K562 (cell line): ENCODE measurements around the gene CLEC17A. TPM values are rescaled to one million over a fixed set of nuclear protein-coding genes. Genes with fewer than 3 reads are reported as not detected.
A peak's percentile ranks its signal among the peaks of the same experiment; 100 is the strongest.

Source experiments
- ATAC-seq: fragments of 200-7000 bp; cut with Tn5 transposase; 3 replicates; pipeline ENCODE4 v1.9.1; 2020; ENCODE audit warnings: moderate library complexity
- BruUV-seq: library from RNA; stranded (reverse); fragments of 400-500 nt; replicated peaks from 2 replicates; lab custom pipeline; 2021; lab: Mats Ljungman, UMichigan
- CTCF ChIA-PET: fragments of 300-600 bp; formaldehyde crosslinking; extraction: SDS; loops from one replicate; lab custom pipeline; 2021; ENCODE audit warnings: low intra/inter-chr PET ratio; lab: Yijun Ruan, JAX
- POLR2A ChIA-PET: fragments of 300-600, 350-650 bp; sonication (Branson Sonifier 250); formaldehyde crosslinking; extraction: SDS; loops from one replicate; lab custom pipeline; 2021; ENCODE audit warnings: antibody characterized with exemption, inconsistent platforms; lab: Yijun Ruan, JAX
- DNase-seq, 4 experiments: peaks; one replicate each; pipeline versions ENCODE4 v3.0.0 to v3.0.0-alpha.2; 2011 to 2018; ENCODE audit warnings: low spot score in 3 of 4, mixed read lengths in 3 of 4; ENCODE audit errors: extremely low read depth in 1 of 4
- FAIRE-seq: peaks from 2 replicates; lab custom pipeline; 2011; peaks lifted over from hg19 to GRCh38; lab: Jason Lieb, UNC
- H2AFZ ChIP-seq: 2 replicates; pipeline ENCODE4 v1.6.0; 2011; ENCODE audit warnings: low read depth, low read length, control low read depth, inconsistent platforms
- H3K27ac ChIP-seq: fragments of 200-600 bp; 3 replicates; pipeline ENCODE4 v1.8.0; 2011; ENCODE audit warnings: low read depth, mild to moderate bottlenecking, control low read depth, inconsistent platforms, low read length, moderate library complexity, mixed read lengths; ENCODE audit errors: extremely low read depth
- H3K27me3 ChIP-seq, 2 experiments: fragments of 300-600 bp in 1 of 2; 2 replicates in 1 of 2; 3 replicates in 1 of 2; pipeline versions ENCODE4 v1.6.0 to v1.8.0; 2011; ENCODE audit warnings: inconsistent platforms in 2 of 2, low read length in 2 of 2, mild to moderate bottlenecking in 1 of 2, mixed read lengths in 1 of 2, moderate library complexity in 1 of 2; ENCODE audit not compliant: control insufficient read depth in 2 of 2, insufficient read depth in 2 of 2
- H3K36me3 ChIP-seq: fragments of 300-600 bp; 3 replicates; pipeline ENCODE4 v1.8.0; 2011; ENCODE audit warnings: mild to moderate bottlenecking, low read length, inconsistent platforms; ENCODE audit not compliant: control insufficient read depth, insufficient read depth
- H3K4me1 ChIP-seq, 2 experiments: fragments of 200-600 bp in 1 of 2; replicated peaks in 1 of 2; 2 replicates in 1 of 2; 3 replicates in 1 of 2; pipeline versions ENCODE4 v1.5.1 to v1.8.0; 2011; ENCODE audit warnings: inconsistent platforms in 2 of 2, low read length in 2 of 2, mild to moderate bottlenecking in 1 of 2, mixed read lengths in 1 of 2, moderate library complexity in 1 of 2; ENCODE audit not compliant: control insufficient read depth in 2 of 2, insufficient read depth in 2 of 2
- H3K4me2 ChIP-seq: 2 replicates; pipeline ENCODE4 v1.6.1; 2011; ENCODE audit warnings: low read length, control low read depth, inconsistent platforms, mixed read lengths; ENCODE audit not compliant: insufficient read depth
- H3K4me3 ChIP-seq: fragments of 200-600 bp; sonication (generic), shearing (Covaris generic); 2 replicates; pipeline ENCODE4 v1.5.1; 2016; ENCODE audit warnings: control low read depth, inconsistent platforms
- H3K79me2 ChIP-seq: fragments of 200-600 bp; 3 replicates; pipeline ENCODE4 v1.8.0; 2011; ENCODE audit warnings: low read length, inconsistent platforms; ENCODE audit not compliant: control insufficient read depth, insufficient read depth
- H3K9ac ChIP-seq, 2 experiments: 2 replicates each; pipeline versions ENCODE4 v1.6.0 to v1.6.1; 2011; ENCODE audit warnings: low read depth in 2 of 2, low read length in 2 of 2, control low read depth in 1 of 2, inconsistent platforms in 1 of 2, mild to moderate bottlenecking in 1 of 2, mixed read lengths in 1 of 2; ENCODE audit not compliant: insufficient read depth in 1 of 2
- H3K9me1 ChIP-seq: one replicate; pipeline ENCODE4 v1.6.0; 2011; ENCODE audit warnings: inconsistent platforms, mild to moderate bottlenecking, low read length, moderate library complexity; ENCODE audit not compliant: control insufficient read depth, insufficient read depth
- H3K9me3 ChIP-seq: replicated peaks from 2 replicates; pipeline ENCODE4 v1.5.1; 2011; ENCODE audit warnings: low read depth, low read length, inconsistent platforms; ENCODE audit not compliant: control insufficient read depth, insufficient read depth
- H4K20me1 ChIP-seq: replicated peaks from 2 replicates; pipeline ENCODE4 v1.6.1; 2011; ENCODE audit warnings: low read length, inconsistent platforms, mixed read lengths; ENCODE audit not compliant: control insufficient read depth, insufficient read depth
- BDP1 ChIP-seq: IDR thresholded peaks from 3 replicates; pipeline ENCODE4 v1.6.1; 2011; ENCODE audit not compliant: insufficient read length, insufficient read depth
- BMI1 ChIP-seq: fragments of 150-350 bp; IDR thresholded peaks from 2 replicates; pipeline ENCODE4 v1.6.1; 2014; ENCODE audit warnings: low read length
- CSDE1 ChIP-seq, 2 experiments: fragments of 450-650 bp; IDR thresholded peaks; 2 replicates each; pipeline ENCODE4 v1.6.1; 2016; ENCODE audit warnings: mild to moderate bottlenecking in 1 of 2
- HES1 ChIP-seq: fragments of 450-650 bp; IDR thresholded peaks from 2 replicates; pipeline ENCODE4 v1.6.1; 2016; ENCODE audit warnings: low read depth, mild to moderate bottlenecking, moderate library complexity
- KLF6 ChIP-seq: fragments of 250-450 bp; sonication (Bioruptor Pico); IDR thresholded peaks from 2 replicates; pipeline ENCODE4 v1.4.0; 2020; ENCODE audit warnings: mild to moderate bottlenecking, moderate library complexity, borderline replicate concordance
- MAZ ChIP-seq, 2 experiments: fragments of 450-650 bp in 1 of 2; sonication (generic) in 1 of 2; formaldehyde crosslinking; IDR thresholded peaks in 1 of 2; conservative IDR thresholded peaks in 1 of 2; 2 replicates each; pipeline versions ENCODE4 v1.4.0 to v1.5.0; 2020; ENCODE audit warnings: mild to moderate bottlenecking in 1 of 2, missing genetic modification reagents in 1 of 2
- MXD1 ChIP-seq: fragments of 250-450 bp; sonication (Bioruptor Pico); IDR thresholded peaks from 2 replicates; pipeline ENCODE4 v1.8.0; 2021; ENCODE audit warnings: borderline replicate concordance, mild to moderate bottlenecking, moderate library complexity; ENCODE audit not compliant: poor library complexity, severe bottlenecking
- NFRKB ChIP-seq: fragments of 450-650 bp; IDR thresholded peaks from 2 replicates; pipeline ENCODE4 v1.6.1; 2016; ENCODE audit warnings: low read depth
- NFYB ChIP-seq: IDR thresholded peaks from 2 replicates; pipeline ENCODE4 v1.6.1; 2011; ENCODE audit warnings: mild to moderate bottlenecking, moderate library complexity; ENCODE audit not compliant: insufficient read length; ENCODE audit errors: extremely low read depth
- PCBP2 ChIP-seq: fragments of 200-400 bp; formaldehyde crosslinking; IDR thresholded peaks from 2 replicates; pipeline ENCODE4 v1.6.1; 2018; ENCODE audit warnings: low read length, low read depth, mild to moderate bottlenecking, moderate library complexity; ENCODE audit not compliant: poor library complexity, severe bottlenecking
- SMAD2 ChIP-seq: fragments of 150-350 bp; IDR thresholded peaks from 2 replicates; pipeline ENCODE4 v1.6.1; 2014; ENCODE audit warnings: low read depth, mild to moderate bottlenecking, low read length
- SP2 ChIP-seq: IDR thresholded peaks from 2 replicates; pipeline ENCODE4 v1.6.1; 2011; ENCODE audit warnings: mild to moderate bottlenecking, low read depth, low read length, moderate library complexity; ENCODE audit not compliant: poor library complexity, severe bottlenecking; ENCODE audit errors: extremely low read depth
- TFAP4 ChIP-seq: sonication (generic); formaldehyde crosslinking; IDR thresholded peaks from 2 replicates; pipeline ENCODE4 v1.8.0; 2022; ENCODE audit warnings: missing genetic modification reagents, mild to moderate bottlenecking, moderate library complexity, borderline replicate concordance
- ZNF740 ChIP-seq, 3 experiments: fragments of 200-800 bp in 1 of 3; sonication (Bioruptor generic) in 1 of 3; sonication (generic) in 1 of 3; formaldehyde crosslinking in 1 of 3; IDR thresholded peaks; 2 replicates each; pipeline versions ENCODE4 v1.6.1 to v1.8.0; 2016 to 2022; ENCODE audit warnings: mild to moderate bottlenecking in 2 of 3, missing compliant biosample characterization in 2 of 3, missing genetic modification characterization in 2 of 3, missing genetic modification reagents in 1 of 3
- WGBS: fragments of 100-300 bp; shearing (Covaris generic); methylation state at CpG from one replicate; pipeline ENCODE4 v1.1.6; 2016; ENCODE audit warnings: low coverage, mixed read lengths; ENCODE audit not compliant: insufficient coverage; ENCODE audit errors: missing lambda C conversion rate; 5-methylcytosine and 5-hydroxymethylcytosine counted together
- in situ Hi-C: fragments of 300-500 bp; cut with MboI; formaldehyde crosslinking; loops from 4 replicates; pipeline ENCODE4 v1.15.0; 2018; ENCODE audit warnings: inconsistent platforms, mixed read lengths
- intact Hi-C: fragments of 100-400 bp; cut with micrococcal nuclease; formaldehyde crosslinking; loops from 2 replicates; pipeline ENCODE4 v1.14.2; 2022
- polyA plus RNA-seq, 8 experiments: library from polyadenylated mRNA; depleted of rRNA in 4 of 8; stranded (reverse) in 5 of 8; unstranded in 3 of 8; fragments of >200 nt; fragmentation: Nextera tagmentation in 2 of 8; fragmentation: Illumina TruSeq in 1 of 8; extraction: Ambion mirVana in 2 of 8; extraction: Trizol in 1 of 8; gene quantifications; 2 replicates each; pipeline versions ENCODE4 v1.2.1 to v1.2.3, GENCODE V29; 2011 to 2014; ENCODE audit warnings: inconsistent platforms in 1 of 8, missing spikeins in 1 of 8
- total RNA-seq, 7 experiments: library from RNA; depleted of rRNA in 6 of 7; stranded (reverse); fragments of >200 nt in 6 of 7; fragmentation: Illumina TruSeq in 2 of 7; extraction: Trizol in 2 of 7; gene quantifications; 2 replicates each; pipeline versions ENCODE4 v1.2.1 to v1.2.3, GENCODE V29; 2011 to 2021; ENCODE audit warnings: low replicate concordance in 1 of 7

Gene CLEC17A
- total and polyA plus RNA-seq, 9 of the 15 experiments (the other 6 are each of a cell fraction or from before 2014, with no cell fraction given): 0.03 TPM; not detected in 8

GRCh38 chr19:14577264-14577663, 5.6 kb upstream of the CLEC17A start (continued):
- TF ChIP-seq TFAP4 (no peak), PCBP2 (no peak), MXD1 (no peak), SP2 (no peak), SMAD2 (no peak)

GRCh38 chr19:14577885-14578427, 4.9 kb upstream of the CLEC17A start:
- FAIRE-seq: no peak
- ChIA-PET POLR2A (interaction anchor here (0.6 kb wide), 1 partner anchor 42 kb away, joined by 3 read pairs; no protein-coding TSS in a partner anchor), CTCF (no interaction called here)
- Histone ChIP-seq H3K27me3 (peaks cover 0 to under 1% of the 10 kb centered on the region in 2 experiments; a peak in 1 of 5 replicates), H2AFZ (no peak overlapping the region), H3K4me3 (no peak overlapping the region), H3K79me2 (no peaks in the 10 kb centered on the region), H3K4me1 (peaks cover 7 to 8% of the 10 kb centered on the region in 2 experiments; a peak in 3 of 5 replicates), H3K9me1 (no peaks in the 10 kb centered on the region), H3K27ac (no peak overlapping the region), H4K20me1 (no peaks in the 10 kb centered on the region; the same call in 1 of the 2 replicates), H3K4me2 (no peak overlapping the region), H3K36me3 (no peaks in the 10 kb centered on the region), H3K9ac (peak overlapping the region in 1 of 2 experiments; percentile 66; a peak in 2 of 4 replicates), H3K9me3 (no peaks in the 10 kb centered on the region)
- peak; percentile 43 for ATAC-seq
- 32% methylated on average over 6 of the region's 6 CpGs for WGBS
- intact Hi-C loops: no loop called here
- in situ Hi-C loops: loop anchor here (10.0 kb wide), 2 partner anchors 207 to 317 kb away; no protein-coding TSS in a partner anchor
- peak in 2 of 4 experiments; percentile 21 to 35 for DNase-seq
- BruUV-seq: no TSS peak
- TF ChIP-seq HES1: no peak
- no peak for TF ChIP-seq KLF6 (CRISPR knock-in tag)
- no peak for TF ChIP-seq BDP1
- TF ChIP-seq CSDE1 (IDR thresholded peaks at IDR 0.05): no peak
- no peak for TF ChIP-seq NFYB
- no peak for TF ChIP-seq ZNF740 (CRISPR knock-in tag; IDR thresholded peaks at IDR 0.05)
- TF ChIP-seq ZNF740 (tag; IDR thresholded peaks at IDR 0.05): no peak
- TF ChIP-seq BMI1: no peak
- TF ChIP-seq MAZ (CRISPR knock-in tag; conservative IDR thresholded peaks at IDR 0.05 in 1 of 2, IDR thresholded peaks at IDR 0.05 in 1 of 2): no peak
- no peak for TF ChIP-seq NFRKB
